NCI-H345 treated with DMSO at 0.1 percent for 48 hours (cell line): ENCODE data around the gene UGGT2.
"Not testable (repeated sequence)": the region's sequence is repeated elsewhere in the genome, so short reads cannot be mapped to it uniquely, and the experiment has no call there.

ENCODE experiments used
- DNase-seq: peaks from one replicate; lab custom pipeline; 2025; ENCODE audit not compliant: unreplicated experiment; lab: John Stamatoyannopoulos, UW

UGGT2 gene

GRCh38 chr13:96050955-96051354 is 2.2 kb downstream of the UGGT2 start:
- not testable (repeated sequence) for DNase-seq

- not testable (repeated sequence) for DNase-seq
Observed at GRCh38 chr13:96046449-96047126, 6.6 kb downstream of the UGGT2 start.

- no peak for DNase-seq
Observed at GRCh38 chr13:96044238-96044637, 9.0 kb downstream of the UGGT2 start.

GRCh38 chr13:96041326-96042110 is 11.7 kb downstream of the UGGT2 start:
- DNase-seq, result no peak

GRCh38 chr13:96036515-96036914 is 16.7 kb downstream of the UGGT2 start:
- DNase-seq, result no peak

- no peak for DNase-seq
Observed at GRCh38 chr13:96034662-96035061, 18.5 kb downstream of the UGGT2 start.

GRCh38 chr13:96033220-96034015 is 19.8 kb downstream of the UGGT2 start:
- no peak for DNase-seq

- DNase-seq, result no peak
Observed at GRCh38 chr13:96032717-96033116, 20.5 kb downstream of the UGGT2 start.

GRCh38 chr13:96029002-96029401 is 24.2 kb downstream of the UGGT2 start:
- no peak for DNase-seq

- no peak for DNase-seq
Observed at GRCh38 chr13:96027496-96027895, 25.7 kb downstream of the UGGT2 start.

GRCh38 chr13:96025283-96025682 is 27.9 kb downstream of the UGGT2 start:
- no peak for DNase-seq

GRCh38 chr13:96020931-96021330 is 32.3 kb downstream of the UGGT2 start:
- DNase-seq, result no peak

GRCh38 chr13:96020155-96020575 is 33.0 kb downstream of the UGGT2 start:
- peak; percentile 56 for DNase-seq

GRCh38 chr13:96018135-96018534 is 35.1 kb downstream of the UGGT2 start:
- DNase-seq, result no peak

- DNase-seq, result no peak
Observed at GRCh38 chr13:96011291-96011872, 41.8 kb downstream of the UGGT2 start.

- no peak for DNase-seq
Observed at GRCh38 chr13:96003304-96003703, 49.9 kb downstream of the UGGT2 start.

GRCh38 chr13:96002322-96003131 is 50.7 kb downstream of the UGGT2 start:
- no peak for DNase-seq

GRCh38 chr13:96000069-96000468 is 53.1 kb downstream of the UGGT2 start:
- no peak for DNase-seq

- DNase-seq, result no peak
Observed at GRCh38 chr13:95987841-95988240, 65.4 kb downstream of the UGGT2 start.

GRCh38 chr13:95982144-95982543 is 71.1 kb downstream of the UGGT2 start:
- DNase-seq, result no peak
